ENCODE data around the gene SYPL1.

SYPL1 gene

GRCh38 chr7:106059556-106059955 lies 52.6 kb downstream of the SYPL1 start:
- Mint-ChIP-seq H3K27me3 (no peaks in the 10 kb centered on the region), H3K9me3 (no peaks in the 10 kb centered on the region), H3K36me3 (ENCODE audit: low read depth) (no peaks in the 10 kb centered on the region), H3K4me3 (no peak overlapping the region), H3K4me1 (peaks cover 57% of the 10 kb centered on the region), H3K27ac (peak overlapping the region; percentile 26)
- ATAC-seq (no peak), DNase-seq (no peak)

- ATAC-seq: no peak
- Mint-ChIP-seq H3K9me3 (no peaks in the 10 kb centered on the region), H3K27me3 (no peaks in the 10 kb centered on the region), H3K27ac (peak overlapping the region; percentile 26), H3K36me3 (ENCODE audit: low read depth) (no peaks in the 10 kb centered on the region), H3K4me1 (peaks cover 53% of the 10 kb centered on the region), H3K4me3 (no peak overlapping the region)
- DNase-seq: no peak
Observed at GRCh38 chr7:106058928-106059324, 53.2 kb downstream of the SYPL1 start.

- no peaks in the 10 kb centered on the region for H3K27me3 Mint-ChIP-seq
- no peaks in the 10 kb centered on the region for H3K36me3 Mint-ChIP-seq (ENCODE audit: low read depth)
- ATAC-seq (peak; percentile 31), DNase-seq (peak; percentile 51)
- H3K4me1 Mint-ChIP-seq: peaks cover 46% of the 10 kb centered on the region
- H3K9me3 Mint-ChIP-seq: no peaks in the 10 kb centered on the region
- H3K27ac Mint-ChIP-seq: peak overlapping the region; percentile 9
- peak overlapping the region; percentile 18 for H3K4me3 Mint-ChIP-seq
Observed at GRCh38 chr7:106057962-106058927, 53.9 kb downstream of the SYPL1 start.

- Mint-ChIP-seq H3K4me3 (peak overlapping the region; percentile 18), H3K4me1 (peaks cover 37% of the 10 kb centered on the region), H3K27me3 (no peaks in the 10 kb centered on the region), H3K27ac (peak overlapping the region; percentile 9), H3K36me3 (ENCODE audit: low read depth) (no peaks in the 10 kb centered on the region), H3K9me3 (no peaks in the 10 kb centered on the region)
- DNase-seq (no peak), ATAC-seq (no peak)
Observed at GRCh38 chr7:106057204-106057961, 54.7 kb downstream of the SYPL1 start.

GRCh38 chr7:106056513-106057203 lies 55.5 kb downstream of the SYPL1 start:
- DNase-seq (peak; percentile 69), ATAC-seq (peak; percentile 91)
- no peak overlapping the region for H3K4me3 Mint-ChIP-seq
- peaks cover 31% of the 10 kb centered on the region for H3K4me1 Mint-ChIP-seq
- no peaks in the 10 kb centered on the region for H3K9me3 Mint-ChIP-seq
- H3K27me3 Mint-ChIP-seq: no peaks in the 10 kb centered on the region
- H3K27ac Mint-ChIP-seq: no peak overlapping the region
- no peaks in the 10 kb centered on the region for H3K36me3 Mint-ChIP-seq (ENCODE audit: low read depth)

GRCh38 chr7:106054971-106055532 lies 57.1 kb downstream of the SYPL1 start:
- Mint-ChIP-seq H3K4me3 (no peak overlapping the region), H3K4me1 (peaks cover 25% of the 10 kb centered on the region), H3K36me3 (ENCODE audit: low read depth) (no peaks in the 10 kb centered on the region), H3K27me3 (no peaks in the 10 kb centered on the region), H3K9me3 (no peaks in the 10 kb centered on the region), H3K27ac (no peak overlapping the region)
- DNase-seq (no peak), ATAC-seq (no peak)

- Mint-ChIP-seq H3K27ac (no peak overlapping the region), H3K27me3 (no peaks in the 10 kb centered on the region), H3K36me3 (ENCODE audit: low read depth) (no peaks in the 10 kb centered on the region), H3K4me1 (peaks cover 24% of the 10 kb centered on the region), H3K9me3 (no peaks in the 10 kb centered on the region), H3K4me3 (no peak overlapping the region)
- ATAC-seq: no peak
- no peak for DNase-seq
Observed at GRCh38 chr7:106054156-106054910, 57.8 kb downstream of the SYPL1 start.

- H3K27me3 Mint-ChIP-seq: no peaks in the 10 kb centered on the region
Observed at GRCh38 chr7:106053109-106053508, 59.0 kb downstream of the SYPL1 start.

GRCh38 chr7:106052681-106053080 lies 59.4 kb downstream of the SYPL1 start:
- H3K27ac Mint-ChIP-seq: no peak overlapping the region
- no peak for ATAC-seq

More at GRCh38 chr7:106053109-106053508, 59.0 kb downstream of the SYPL1 start:
- no peaks in the 10 kb centered on the region for H3K36me3 Mint-ChIP-seq (ENCODE audit: low read depth)
- ATAC-seq (no peak), DNase-seq (no peak)
- H3K27ac Mint-ChIP-seq: no peak overlapping the region
- no peaks in the 10 kb centered on the region for H3K9me3 Mint-ChIP-seq
- H3K4me3 Mint-ChIP-seq: no peak overlapping the region
- peaks cover 15% of the 10 kb centered on the region for H3K4me1 Mint-ChIP-seq

GRCh38 chr7:106050746-106051117 lies 61.4 kb downstream of the SYPL1 start:
- H3K9me3 Mint-ChIP-seq: no peaks in the 10 kb centered on the region
- H3K27ac Mint-ChIP-seq: no peak overlapping the region
- no peaks in the 10 kb centered on the region for H3K4me1 Mint-ChIP-seq

More at GRCh38 chr7:106052681-106053080, 59.4 kb downstream of the SYPL1 start:
- Mint-ChIP-seq H3K4me1 (peaks cover 11% of the 10 kb centered on the region), H3K4me3 (no peak overlapping the region), H3K9me3 (no peaks in the 10 kb centered on the region), H3K27me3 (no peaks in the 10 kb centered on the region), H3K36me3 (ENCODE audit: low read depth) (no peaks in the 10 kb centered on the region)
- DNase-seq: no peak

GRCh38 chr7:106050002-106050745 lies 61.9 kb downstream of the SYPL1 start:
- H3K27me3 Mint-ChIP-seq: no peaks in the 10 kb centered on the region
- no peaks in the 10 kb centered on the region for H3K9me3 Mint-ChIP-seq
- DNase-seq (no peak), ATAC-seq (no peak)
- no peak overlapping the region for H3K4me3 Mint-ChIP-seq
- no peak overlapping the region for H3K27ac Mint-ChIP-seq
- H3K36me3 Mint-ChIP-seq (ENCODE audit: low read depth): no peaks in the 10 kb centered on the region
- no peaks in the 10 kb centered on the region for H3K4me1 Mint-ChIP-seq

More at GRCh38 chr7:106050746-106051117, 61.4 kb downstream of the SYPL1 start:
- Mint-ChIP-seq H3K36me3 (ENCODE audit: low read depth) (no peaks in the 10 kb centered on the region), H3K4me3 (no peak overlapping the region), H3K27me3 (no peaks in the 10 kb centered on the region)
- no peak for ATAC-seq
- no peak for DNase-seq

GRCh38 chr7:106049139-106049752 lies 62.9 kb downstream of the SYPL1 start:
- H3K4me1 Mint-ChIP-seq: no peaks in the 10 kb centered on the region
- no peaks in the 10 kb centered on the region for H3K27me3 Mint-ChIP-seq
- no peak overlapping the region for H3K4me3 Mint-ChIP-seq
- DNase-seq: no peak
- H3K9me3 Mint-ChIP-seq: no peaks in the 10 kb centered on the region
- H3K36me3 Mint-ChIP-seq (ENCODE audit: low read depth): no peaks in the 10 kb centered on the region
- no peak overlapping the region for H3K27ac Mint-ChIP-seq
- ATAC-seq: no peak

GRCh38 chr7:106048706-106049020 lies 63.4 kb downstream of the SYPL1 start:
- no peak for ATAC-seq

More at GRCh38 chr7:106048706-106049020, 63.4 kb downstream of the SYPL1 start:
- no peak for DNase-seq
- Mint-ChIP-seq H3K4me1 (no peaks in the 10 kb centered on the region), H3K27ac (no peak overlapping the region), H3K36me3 (ENCODE audit: low read depth) (no peaks in the 10 kb centered on the region), H3K4me3 (no peak overlapping the region), H3K27me3 (no peaks in the 10 kb centered on the region), H3K9me3 (no peaks in the 10 kb centered on the region)

All from activated naive CD8-positive, alpha-beta T cell treated with anti-CD3 and anti-CD28 coated beads, Interleukin-2, amount 50 U/mL, for 24 hours (primary cell).